ENCODE data around the gene WBP2NL.

DNA sequence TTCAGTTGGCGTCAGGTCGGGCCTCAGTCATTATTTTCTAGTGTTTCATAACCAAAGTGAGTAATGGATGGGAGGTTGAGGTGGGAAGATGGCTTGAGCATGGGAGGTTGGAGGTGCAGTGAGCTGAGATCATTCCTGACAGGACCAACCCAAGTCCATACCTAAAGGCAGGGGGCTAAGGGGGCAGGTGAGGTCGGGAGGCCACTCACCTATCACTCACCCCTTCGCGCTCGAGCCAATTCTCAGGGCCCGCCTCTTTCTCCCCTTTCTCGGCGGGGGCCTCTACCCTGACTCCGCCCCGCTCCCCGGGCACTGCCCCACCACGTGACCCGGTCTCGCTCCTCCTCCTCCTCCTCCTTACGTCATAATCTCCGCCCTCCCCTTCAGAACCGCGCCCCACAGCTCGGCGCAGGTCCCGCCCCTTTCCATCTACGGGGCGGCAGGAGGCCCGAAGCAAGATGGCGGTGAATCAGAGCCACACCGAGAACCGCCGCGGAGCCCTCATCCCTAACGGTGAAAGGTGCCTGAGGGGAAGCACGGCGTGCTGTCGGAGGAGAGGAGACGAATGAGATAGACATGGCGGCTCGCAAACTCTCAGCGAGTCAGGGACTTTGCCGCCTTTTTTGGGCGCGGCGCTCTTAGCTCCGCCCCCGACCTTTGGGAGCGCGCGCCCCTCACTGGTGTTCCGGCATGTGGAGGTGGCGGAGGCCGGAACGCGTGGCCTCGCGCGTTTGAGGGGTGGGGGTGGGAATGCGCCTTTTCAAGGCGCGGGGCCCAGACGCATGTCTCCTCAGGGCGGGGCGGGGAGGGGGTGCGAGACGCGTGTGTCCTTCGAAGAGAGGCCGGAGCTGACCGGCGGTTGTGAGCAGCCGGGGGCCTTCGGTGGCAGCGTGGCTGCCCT lies at the start of gene WBP2NL:
- TF ChIP-seq EP300 (IDR thresholded peaks at IDR 0.05; ENCODE audit: borderline replicate concordance) (no peak), TAF1 (IDR thresholded peaks at IDR 0.05; ENCODE audit: low read depth) (peak; percentile 84), TCF12 (IDR thresholded peaks at IDR 0.05; ENCODE audit: low read depth) (no peak), RAD21 (IDR thresholded peaks at IDR 0.05; ENCODE audit: low read depth) (no peak), FOXM1 (IDR thresholded peaks at IDR 0.05; ENCODE audit: borderline replicate concordance, low read depth) (no peak), YY1 (IDR thresholded peaks at IDR 0.05; ENCODE audit: low read depth) (peak; percentile 93), CEBPB (IDR thresholded peaks at IDR 0.05) (no peak), CREB1 (IDR thresholded peaks at IDR 0.05; ENCODE audit: low read depth) (peak; percentile 43; the same call in 1 of the 2 replicates), NFIC (IDR thresholded peaks at IDR 0.05) (no peak)
- TF ChIP-seq, protein P1, sequence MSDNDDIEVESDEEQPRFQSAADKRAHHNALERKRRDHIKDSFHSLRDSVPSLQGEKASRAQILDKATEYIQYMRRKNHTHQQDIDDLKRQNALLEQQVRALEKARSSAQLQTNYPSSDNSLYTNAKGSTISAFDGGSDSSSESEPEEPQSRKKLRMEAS (IDR thresholded peaks at IDR 0.05), result peak; percentile 98
- TF ChIP-seq, protein P2, sequence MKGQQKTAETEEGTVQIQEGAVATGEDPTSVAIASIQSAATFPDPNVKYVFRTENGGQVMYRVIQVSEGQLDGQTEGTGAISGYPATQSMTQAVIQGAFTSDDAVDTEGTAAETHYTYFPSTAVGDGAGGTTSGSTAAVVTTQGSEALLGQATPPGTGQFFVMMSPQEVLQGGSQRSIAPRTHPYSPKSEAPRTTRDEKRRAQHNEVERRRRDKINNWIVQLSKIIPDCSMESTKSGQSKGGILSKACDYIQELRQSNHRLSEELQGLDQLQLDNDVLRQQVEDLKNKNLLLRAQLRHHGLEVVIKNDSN (IDR thresholded peaks at IDR 0.05), result peak; percentile 98
- TF ChIP-seq, protein P3, sequence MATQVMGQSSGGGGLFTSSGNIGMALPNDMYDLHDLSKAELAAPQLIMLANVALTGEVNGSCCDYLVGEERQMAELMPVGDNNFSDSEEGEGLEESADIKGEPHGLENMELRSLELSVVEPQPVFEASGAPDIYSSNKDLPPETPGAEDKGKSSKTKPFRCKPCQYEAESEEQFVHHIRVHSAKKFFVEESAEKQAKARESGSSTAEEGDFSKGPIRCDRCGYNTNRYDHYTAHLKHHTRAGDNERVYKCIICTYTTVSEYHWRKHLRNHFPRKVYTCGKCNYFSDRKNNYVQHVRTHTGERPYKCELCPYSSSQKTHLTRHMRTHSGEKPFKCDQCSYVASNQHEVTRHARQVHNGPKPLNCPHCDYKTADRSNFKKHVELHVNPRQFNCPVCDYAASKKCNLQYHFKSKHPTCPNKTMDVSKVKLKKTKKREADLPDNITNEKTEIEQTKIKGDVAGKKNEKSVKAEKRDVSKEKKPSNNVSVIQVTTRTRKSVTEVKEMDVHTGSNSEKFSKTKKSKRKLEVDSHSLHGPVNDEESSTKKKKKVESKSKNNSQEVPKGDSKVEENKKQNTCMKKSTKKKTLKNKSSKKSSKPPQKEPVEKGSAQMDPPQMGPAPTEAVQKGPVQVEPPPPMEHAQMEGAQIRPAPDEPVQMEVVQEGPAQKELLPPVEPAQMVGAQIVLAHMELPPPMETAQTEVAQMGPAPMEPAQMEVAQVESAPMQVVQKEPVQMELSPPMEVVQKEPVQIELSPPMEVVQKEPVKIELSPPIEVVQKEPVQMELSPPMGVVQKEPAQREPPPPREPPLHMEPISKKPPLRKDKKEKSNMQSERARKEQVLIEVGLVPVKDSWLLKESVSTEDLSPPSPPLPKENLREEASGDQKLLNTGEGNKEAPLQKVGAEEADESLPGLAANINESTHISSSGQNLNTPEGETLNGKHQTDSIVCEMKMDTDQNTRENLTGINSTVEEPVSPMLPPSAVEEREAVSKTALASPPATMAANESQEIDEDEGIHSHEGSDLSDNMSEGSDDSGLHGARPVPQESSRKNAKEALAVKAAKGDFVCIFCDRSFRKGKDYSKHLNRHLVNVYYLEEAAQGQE (IDR thresholded peaks at IDR 0.05; ENCODE audit: low read depth), result no peak

Data from Ishikawa (cell line).